NCI-H187 treated with DMSO at 0.1 percent for 48 hours (cell line): ENCODE results near the gene MYCN.
"Not testable (repeated sequence)": the region's sequence is repeated elsewhere in the genome, so short reads cannot be mapped to it uniquely, and the experiment has no call there.

Source experiments
- DNase-seq: peaks from one replicate; lab custom pipeline; 2025; lab: John Stamatoyannopoulos, UW

MYCN gene

GRCh38 chr2:15957881-15958713, 17.7 kb downstream of the MYCN start:
- no peak for DNase-seq

GRCh38 chr2:15959331-15960153, 19.2 kb downstream of the MYCN start:
- no peak for DNase-seq

GRCh38 chr2:15960154-15960520, 19.8 kb downstream of the MYCN start:
- DNase-seq = not testable (repeated sequence)

- DNase-seq = not testable (repeated sequence)
Observed at GRCh38 chr2:15963109-15963976, 23.0 kb downstream of the MYCN start.

- DNase-seq = no peak
Observed at GRCh38 chr2:15963977-15964670, 23.8 kb downstream of the MYCN start.

GRCh38 chr2:15964936-15965563, 24.7 kb downstream of the MYCN start:
- DNase-seq = no peak

- no peak for DNase-seq
Observed at GRCh38 chr2:15965564-15966019, 25.2 kb downstream of the MYCN start.

- no peak for DNase-seq
Observed at GRCh38 chr2:15967415-15968279, 27.3 kb downstream of the MYCN start.

- no peak for DNase-seq
Observed at GRCh38 chr2:15968280-15969178, 28.2 kb downstream of the MYCN start.

GRCh38 chr2:15969214-15969613, 28.9 kb downstream of the MYCN start:
- no peak for DNase-seq

GRCh38 chr2:15970701-15971100, 30.4 kb downstream of the MYCN start:
- DNase-seq = no peak

- no peak for DNase-seq
Observed at GRCh38 chr2:15971351-15971750, 31.0 kb downstream of the MYCN start.

- DNase-seq = no peak
Observed at GRCh38 chr2:15971831-15972522, 31.6 kb downstream of the MYCN start.

GRCh38 chr2:15973481-15974401, 33.4 kb downstream of the MYCN start:
- DNase-seq = no peak

GRCh38 chr2:15974565-15975260, 34.4 kb downstream of the MYCN start:
- DNase-seq = no peak

- no peak for DNase-seq
Observed at GRCh38 chr2:15975261-15975600, 34.9 kb downstream of the MYCN start.

GRCh38 chr2:15975676-15976075, 35.3 kb downstream of the MYCN start:
- no peak for DNase-seq
